ENCODE data around the gene TAS2R43.
"Not testable (repeated sequence)": the region's sequence is repeated elsewhere in the genome, so short reads cannot be mapped to it uniquely, and the experiment has no call there.

Gene TAS2R43, protein sequence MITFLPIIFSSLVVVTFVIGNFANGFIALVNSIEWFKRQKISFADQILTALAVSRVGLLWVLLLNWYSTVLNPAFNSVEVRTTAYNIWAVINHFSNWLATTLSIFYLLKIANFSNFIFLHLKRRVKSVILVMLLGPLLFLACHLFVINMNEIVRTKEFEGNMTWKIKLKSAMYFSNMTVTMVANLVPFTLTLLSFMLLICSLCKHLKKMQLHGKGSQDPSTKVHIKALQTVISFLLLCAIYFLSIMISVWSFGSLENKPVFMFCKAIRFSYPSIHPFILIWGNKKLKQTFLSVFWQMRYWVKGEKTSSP

DNA sequence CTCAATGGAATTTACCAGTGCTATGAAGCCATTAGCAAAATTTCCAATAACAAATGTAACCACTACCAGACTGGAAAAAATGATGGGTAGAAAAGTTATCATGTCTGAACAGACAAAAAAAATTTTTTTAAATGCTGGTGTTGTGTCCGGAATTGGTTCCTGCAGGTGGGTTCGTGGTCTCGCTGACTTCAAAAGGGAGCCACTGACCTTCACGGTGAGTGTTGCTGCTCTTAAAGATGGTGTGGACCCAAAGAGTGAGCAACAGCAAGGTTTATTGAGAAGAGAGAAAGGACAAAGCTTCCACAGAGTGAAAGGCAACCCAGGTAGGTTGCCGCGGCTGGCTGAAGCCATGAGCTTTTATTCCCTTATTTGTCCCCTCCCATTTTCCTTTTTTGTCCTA is at the start of gene TAS2R43:
TAS2R43 (minus strand) TSS at position 186 of the 400 bp plus-strand sequence; CDS start at position 102, 84 bp downstream.
- no peak for DNase-seq

DNA sequence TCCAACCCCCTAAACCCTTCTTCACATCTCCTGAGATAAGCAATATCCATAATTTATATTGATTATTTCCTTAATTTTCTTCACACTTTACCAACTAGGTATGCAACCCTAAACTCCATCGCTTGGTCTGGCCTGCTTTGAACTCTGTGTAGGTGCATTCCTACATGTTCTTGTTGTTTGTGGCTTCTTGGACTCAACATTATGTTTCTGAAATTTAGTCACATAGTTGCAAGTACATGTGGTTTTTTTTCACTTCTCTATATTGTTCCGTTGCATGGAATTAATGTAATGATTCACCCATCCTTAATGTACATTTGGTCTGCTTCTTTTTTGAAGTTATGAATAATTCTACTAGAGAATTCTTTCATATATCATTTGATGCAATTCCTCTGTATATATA is 44.0 kb upstream of the TAS2R43 start:
- peak in 1 of 2 donors; percentile 2 for DNase-seq

DNA sequence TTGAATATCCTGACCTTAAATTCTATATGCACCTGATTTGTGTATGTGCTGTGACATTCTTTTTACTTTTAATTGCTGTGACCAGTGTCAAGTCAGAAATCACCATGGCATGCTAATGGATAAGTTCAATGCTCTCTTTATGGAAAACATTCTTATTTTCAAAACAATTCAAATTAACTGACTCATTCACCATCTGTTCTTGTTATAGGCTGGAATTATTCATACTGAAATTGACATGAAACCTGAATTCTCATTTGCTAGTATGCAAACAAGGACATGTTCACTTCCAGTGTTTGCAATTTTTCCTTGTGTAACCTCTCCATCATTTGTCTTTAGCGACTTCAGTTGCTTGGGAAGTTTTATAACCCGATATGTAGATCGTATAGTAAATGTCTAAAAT is 42.2 kb upstream of the TAS2R43 start, which contains the start of gene TAS2R30:
TAS2R30 (minus strand) TSS at position 340 of the 400 bp plus-strand sequence. CDS start 400 bp downstream, outside the sequence.
- DNase-seq = no peak

DNA sequence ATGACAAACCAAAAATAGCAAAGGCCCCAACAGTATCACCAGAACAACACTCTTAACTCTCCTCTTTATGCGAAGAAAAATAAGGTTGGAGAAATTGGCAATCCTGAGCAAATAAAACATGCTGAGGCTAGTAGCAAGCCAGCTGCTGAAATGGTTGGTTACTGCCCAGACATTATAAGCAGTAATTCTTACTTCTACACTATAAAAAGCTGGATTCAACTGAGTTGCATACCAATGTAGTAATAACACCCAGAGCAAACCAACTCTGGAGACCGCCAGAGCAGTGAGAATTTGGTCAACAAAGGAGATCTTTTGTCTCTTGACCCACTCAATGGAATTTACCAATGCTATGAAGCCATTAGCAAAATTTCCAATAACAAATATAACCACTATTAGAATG is 41.7 kb upstream of the TAS2R43 start:
- no peak for DNase-seq

DNA sequence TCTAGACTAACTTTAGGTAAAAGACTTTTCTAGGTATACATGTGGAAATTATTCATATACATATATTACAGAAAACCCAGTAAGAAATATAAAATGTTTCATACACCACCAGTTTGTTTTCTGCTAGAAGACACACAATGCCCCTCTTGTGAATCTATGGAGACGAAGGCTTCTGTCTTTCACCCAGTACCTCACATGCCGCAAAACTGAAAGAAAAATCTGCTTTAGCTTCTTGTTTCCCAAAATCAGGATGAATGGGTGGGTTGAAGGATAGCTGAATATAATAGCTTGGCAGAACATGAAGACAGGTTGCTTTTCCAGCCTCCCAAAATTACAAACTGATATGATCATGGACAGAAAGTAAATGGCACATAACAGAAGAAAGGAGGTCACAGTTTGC is 41.0 kb upstream of the TAS2R43 start:
- no peak for DNase-seq

DNA sequence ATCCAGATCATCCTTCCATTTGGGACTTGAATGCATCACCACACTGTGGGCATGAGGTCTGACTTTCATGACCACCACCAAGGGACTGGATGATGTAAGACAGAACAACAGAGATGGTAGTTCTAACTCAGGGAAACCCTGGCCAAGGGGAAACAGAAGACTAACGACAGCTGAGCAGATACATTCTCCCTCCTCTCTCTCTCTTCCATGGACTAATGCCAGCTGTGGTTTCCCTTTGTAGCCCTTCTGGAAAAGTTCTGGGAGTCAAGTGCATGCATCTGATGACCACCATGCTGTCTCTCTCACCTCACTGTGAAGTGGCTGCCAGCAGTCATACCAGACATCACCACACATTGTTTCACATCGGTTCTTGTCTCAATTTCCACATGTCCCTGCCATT is 38.9 kb upstream of the TAS2R43 start:
- DNase-seq = no peak

DNA sequence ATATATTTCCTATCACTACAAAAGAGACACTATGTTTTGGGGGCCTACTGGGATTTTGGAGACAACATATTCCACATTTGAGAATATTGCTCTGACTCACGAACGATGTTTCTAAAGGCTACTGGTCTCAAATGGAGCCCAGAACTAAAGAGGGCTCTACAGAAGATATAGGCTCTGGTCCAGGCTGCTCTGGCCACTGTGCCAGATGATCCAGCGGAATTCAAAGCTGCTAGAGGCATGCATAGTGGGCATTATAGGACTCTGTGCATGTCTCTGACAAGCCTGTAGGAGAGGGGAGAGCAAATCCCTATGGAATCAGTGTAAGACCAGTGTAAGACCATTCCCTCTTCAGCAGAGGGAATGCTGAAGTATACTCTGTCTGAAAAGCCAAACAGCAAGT is 38.3 kb upstream of the TAS2R43 start:
- no peak for DNase-seq

DNA sequence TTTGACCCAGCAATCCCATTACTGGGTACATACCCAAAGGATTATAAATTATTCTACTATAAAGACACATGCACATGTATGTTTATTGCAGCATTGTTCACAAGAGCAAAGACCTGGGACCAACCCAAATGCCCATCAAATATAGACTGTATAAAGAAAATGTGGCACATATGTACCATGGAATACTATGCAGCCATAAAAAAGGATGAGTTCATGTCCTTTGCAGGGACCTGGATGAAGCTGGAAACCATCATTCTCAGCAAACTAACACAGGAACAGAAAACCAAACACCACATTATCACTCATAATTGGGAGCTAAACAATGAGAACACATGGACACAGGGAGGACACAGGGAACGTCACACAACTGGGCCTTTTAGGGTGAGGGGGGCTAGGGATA is 22.0 kb upstream of the TAS2R43 start:
- not testable (repeated sequence) for DNase-seq

DNA sequence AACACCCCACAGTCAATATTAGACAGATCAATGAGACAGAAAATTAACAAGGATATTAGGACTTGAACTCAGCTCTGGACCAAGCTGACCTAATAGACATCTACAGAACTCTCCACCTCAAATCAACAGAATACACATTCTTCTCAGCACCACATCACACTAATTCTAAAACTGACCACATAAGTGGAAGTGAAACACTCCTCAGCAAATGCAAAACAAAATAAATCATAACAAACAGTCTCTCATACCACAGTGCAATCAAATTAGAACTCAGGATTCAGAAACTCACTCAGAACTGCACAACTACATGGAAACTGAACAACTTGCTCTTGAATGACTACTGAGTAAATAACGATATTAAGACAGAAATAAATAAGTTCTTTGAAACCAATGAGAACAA is 19.1 kb upstream of the TAS2R43 start:
- DNase-seq = not testable (repeated sequence)

DNA sequence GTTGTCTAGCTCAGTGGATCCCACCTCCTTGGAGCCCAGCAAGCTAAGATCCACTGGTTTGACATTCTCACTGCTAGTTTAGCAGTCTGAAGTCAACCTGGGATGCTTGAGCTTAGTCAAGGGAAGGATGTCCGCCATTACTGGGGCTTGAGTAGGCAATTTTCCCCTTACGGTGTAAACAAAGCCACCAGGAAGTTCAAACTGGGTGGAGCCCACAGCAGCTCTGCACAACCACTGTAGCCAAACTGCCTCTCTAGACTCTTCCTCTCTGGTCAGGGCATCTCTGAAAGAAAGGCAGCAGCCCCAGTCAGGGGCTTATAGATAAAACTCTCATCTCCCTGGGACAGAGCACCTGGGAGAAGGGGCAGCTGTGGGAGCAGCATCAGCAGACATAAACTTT is 16.7 kb upstream of the TAS2R43 start:
- DNase-seq = no peak

DNA sequence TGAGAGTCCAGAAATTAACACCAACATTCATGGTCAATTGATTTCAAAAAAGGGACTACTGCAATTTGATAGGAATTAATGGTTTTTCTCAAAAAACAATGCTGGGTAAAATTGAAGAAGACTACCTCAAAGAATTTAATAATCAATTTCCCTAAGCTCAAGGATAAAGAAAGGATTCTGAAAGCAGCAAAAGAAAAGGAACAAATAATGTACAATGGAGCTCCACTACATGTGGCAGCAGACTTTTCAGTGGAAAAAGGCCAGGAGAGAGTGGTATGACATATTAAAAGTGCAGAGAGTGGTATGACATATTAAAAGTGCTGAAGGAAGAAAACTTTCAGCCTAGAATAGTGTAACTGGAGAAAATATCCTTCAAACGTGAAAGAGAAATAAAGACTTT is 15.6 kb upstream of the TAS2R43 start:
- no peak for DNase-seq

DNA sequence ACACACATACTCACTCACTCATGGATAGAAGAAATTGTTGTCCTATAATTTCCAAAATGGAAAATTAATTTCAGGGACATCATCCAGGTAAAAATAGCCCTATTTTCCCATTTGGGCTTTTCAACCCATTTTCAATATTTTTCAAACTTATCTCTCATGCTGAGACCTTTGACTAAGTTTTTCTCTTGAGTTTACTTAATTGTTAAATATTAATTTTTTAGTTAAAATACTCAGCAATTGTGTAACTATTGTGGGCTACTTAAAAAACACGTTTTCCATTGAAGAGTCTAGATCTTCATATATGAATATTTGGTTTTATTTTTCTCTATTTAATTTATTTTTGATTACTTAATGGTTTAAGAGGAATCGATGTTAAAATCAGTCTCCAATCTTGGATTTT is 14.2 kb upstream of the TAS2R43 start:
- DNase-seq = no peak

DNA sequence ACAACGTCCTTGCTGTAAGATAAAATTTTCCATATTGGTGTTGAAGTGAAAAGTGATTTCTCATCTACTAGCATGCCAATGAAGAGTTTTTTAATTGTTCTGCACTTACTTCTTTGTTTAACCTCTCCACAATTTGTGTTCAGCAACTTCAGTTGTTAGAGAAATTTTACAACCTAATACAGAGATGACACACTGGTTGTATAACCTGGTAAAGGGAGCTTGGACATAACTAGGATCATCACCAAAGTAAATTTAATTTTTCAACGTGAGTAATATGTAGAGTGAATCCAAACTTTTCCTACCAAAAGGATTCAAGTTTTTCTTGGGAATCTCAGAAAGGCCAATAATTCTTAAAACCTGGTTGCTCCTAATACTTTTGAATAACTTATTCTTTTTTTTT is 13.4 kb upstream of the TAS2R43 start:
- no peak for DNase-seq

DNA sequence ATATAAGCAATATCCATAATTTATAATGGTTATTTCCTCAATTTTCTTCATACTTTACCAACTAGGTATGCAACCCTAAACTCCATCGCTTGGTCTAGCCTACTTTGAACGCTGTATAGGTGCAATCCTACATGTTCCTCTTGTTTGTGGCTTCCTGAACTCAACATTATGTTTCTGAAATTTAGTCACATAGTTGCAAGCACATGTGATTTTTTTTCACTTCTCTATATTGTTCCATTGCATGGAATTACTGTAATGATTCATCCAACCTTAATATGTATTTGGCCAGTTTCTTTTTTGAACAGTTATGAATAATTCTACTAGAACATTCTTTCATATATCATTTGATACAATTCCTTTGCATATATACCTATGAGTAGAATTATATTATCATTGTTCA is 2.8 kb upstream of the TAS2R43 start:
- DNase-seq = not testable (repeated sequence)

DNA sequence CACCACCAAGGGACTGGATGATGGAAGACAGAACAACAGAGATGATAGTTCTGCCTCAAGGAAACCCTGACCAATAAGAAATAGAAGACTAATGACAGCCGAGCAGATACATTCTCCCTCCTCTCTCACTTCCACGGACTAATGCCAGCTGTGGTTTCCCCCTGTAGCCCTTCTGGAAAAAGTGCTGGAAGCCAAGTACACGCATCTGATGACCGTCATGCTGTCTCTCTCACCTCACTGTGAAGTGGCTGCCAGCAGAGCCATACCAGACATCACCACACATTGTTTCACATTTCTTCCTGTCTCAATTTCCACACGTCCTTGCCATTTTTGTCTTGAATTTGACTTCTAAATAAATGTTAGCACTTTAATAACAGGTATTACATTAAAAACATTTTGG is 2.9 kb downstream of the TAS2R43 start:
- no peak for DNase-seq

DNA sequence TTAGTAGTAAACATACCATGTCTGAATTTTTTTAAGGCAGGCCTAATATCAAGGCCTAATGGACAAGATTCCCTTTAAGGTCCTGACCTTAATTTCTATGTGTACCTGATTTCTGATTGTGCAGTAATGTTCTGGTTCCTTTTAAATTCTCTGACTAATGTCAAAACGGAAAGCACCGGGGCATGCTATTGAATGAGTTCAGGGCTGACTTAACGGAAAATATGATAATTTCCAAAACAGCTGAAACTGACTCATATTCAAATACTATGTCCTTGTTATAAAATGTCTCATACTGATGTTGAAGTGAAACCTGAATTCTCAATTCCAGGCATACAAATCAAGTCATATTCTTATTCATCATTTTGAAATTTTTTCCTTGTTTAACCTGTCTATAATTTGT is 6.7 kb downstream of the TAS2R43 start:
- peak; percentile 7 to 27 for DNase-seq

DNA sequence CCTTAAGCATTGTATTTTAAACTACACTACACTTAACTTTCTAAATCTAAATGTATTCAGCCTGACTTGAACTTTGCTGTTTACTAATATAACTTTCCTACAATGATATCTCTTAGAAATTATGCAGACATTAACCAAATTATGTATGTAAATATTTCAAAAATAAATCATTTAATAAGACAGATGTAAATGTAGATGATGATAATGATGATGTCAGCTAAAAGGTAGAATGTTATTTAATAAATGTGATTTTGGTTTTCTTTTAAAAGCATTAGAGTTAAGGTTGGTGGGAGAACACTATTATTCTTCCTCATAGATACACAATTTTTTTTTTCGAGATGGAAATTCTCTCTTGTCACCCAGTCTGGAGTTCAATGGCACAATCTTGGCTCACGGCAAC is 10.1 kb downstream of the TAS2R43 start:
- no peak for DNase-seq

DNA sequence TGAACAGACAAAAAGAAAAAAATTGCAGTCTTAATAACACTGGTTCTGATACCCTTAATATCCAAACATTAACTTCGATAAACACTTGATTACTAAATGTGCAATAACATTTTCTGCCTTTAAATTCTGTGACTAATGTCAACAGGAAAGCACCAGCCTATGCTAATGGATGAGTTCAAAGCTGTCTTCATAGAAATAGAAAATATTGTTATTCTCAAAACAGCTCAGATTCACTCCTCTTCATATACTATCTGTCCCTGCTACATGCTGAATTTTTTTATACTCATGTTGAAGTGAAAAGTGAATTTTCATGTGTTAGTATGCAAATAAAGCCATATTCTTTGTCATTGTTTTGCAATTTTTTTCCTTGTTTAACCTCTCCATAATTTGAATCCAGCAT is 13.9 kb downstream of the TAS2R43 start:
- DNase-seq = no peak

DNA sequence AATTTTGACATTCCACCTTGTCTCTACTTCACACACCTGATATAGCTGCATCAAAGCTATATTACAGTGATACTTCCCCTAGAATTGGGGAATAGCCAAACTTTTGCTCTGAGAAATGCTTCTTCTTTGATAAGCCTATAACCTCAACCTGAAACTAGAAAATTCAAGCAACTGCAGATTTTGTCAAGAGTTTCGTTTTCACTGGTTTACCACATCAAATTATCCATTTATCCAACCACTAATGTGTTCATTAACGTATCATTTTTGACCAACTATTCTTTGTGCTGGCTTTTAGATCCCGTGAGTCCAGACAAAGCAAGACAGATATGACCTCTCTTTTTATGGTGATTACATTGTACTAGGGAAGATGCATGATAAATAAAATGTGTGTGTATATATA is 16.5 kb downstream of the TAS2R43 start:
- no peak for DNase-seq

DNA sequence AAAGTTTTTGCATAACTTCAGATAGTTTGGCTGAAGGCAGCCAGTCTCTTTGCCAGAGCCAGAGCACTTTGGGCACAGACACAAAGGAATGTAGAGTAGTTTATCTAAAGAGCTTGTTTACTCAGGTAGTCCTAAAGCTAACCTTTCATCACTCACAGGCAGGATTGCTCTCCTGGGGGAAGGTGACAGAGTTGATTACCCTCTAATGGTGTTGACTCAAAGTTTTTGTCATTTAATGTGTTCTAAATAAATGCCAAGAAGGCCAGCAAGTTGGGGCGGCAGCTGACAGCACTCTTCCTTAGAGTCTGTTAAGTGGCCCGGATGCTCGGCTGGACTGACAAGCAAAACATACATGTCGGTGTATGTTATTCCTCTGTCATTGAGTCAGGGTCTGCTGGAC is 20.7 kb downstream of the TAS2R43 start:
- DNase-seq = no peak

DNA sequence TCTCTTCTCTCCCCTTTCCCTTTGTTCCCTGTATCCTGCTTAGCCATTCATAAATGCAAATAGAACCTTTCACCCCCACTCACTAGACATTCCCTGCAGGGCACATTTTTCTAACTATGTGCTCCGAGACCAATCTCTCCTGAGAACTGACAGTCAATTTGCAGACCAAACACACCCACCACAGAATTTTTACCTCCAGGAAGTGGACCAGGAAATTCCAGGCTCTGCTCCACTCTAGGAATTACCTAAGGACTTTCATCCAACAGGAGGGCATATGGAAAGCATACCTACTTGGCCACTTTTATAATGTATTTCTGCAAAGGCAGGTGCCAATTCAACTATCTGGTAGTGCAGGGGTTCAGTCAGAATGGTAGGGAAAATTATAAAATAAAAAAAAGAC is 21.1 kb downstream of the TAS2R43 start:
- DNase-seq = no peak

DNA sequence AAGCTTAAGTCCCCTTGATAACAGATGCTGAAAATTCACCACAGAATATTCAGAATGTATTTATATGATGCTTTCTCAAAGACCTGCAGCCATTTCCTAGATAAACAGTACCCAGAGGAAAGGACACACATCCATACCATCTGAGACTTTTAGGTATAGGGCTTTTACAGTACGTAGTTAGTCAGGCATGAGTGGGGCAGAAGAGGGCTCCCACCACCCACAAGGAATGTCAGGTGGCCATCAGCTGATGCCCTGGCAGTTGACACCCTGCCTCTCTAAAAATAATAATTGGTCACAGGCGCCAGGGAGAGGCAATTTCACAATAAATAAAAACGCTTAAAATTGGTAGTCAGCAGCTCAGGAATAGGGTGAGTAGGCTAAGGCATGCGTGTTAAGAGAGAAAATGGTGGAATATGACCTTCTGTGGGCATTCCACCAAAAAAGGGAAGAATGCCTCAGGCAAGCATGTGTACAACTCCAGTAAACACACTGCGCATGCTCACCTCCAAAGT is 22.2 kb downstream of the TAS2R43 start:
- DNase-seq = peak in 1 of 2 donors; percentile 3

DNA sequence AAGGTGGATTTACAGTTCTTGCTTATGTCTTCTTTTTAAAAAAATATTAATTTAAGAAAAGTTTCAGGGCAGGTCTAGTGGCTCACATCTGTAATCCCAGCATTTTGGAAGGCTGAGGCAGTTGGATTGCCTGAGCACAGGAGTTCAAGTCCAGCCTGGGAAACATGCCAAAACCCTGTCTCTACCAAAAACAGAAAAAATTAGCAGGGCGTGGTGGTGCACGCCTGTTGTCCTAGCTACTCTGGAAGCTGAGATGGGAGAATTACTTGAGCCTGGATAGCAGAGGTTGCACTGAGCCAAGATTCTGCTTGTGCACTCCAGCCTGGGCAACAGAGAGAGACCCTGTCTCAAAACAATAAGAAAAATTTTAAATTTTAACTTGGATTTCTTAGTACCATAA is 24.6 kb downstream of the TAS2R43 start:
- no peak for DNase-seq

DNA sequence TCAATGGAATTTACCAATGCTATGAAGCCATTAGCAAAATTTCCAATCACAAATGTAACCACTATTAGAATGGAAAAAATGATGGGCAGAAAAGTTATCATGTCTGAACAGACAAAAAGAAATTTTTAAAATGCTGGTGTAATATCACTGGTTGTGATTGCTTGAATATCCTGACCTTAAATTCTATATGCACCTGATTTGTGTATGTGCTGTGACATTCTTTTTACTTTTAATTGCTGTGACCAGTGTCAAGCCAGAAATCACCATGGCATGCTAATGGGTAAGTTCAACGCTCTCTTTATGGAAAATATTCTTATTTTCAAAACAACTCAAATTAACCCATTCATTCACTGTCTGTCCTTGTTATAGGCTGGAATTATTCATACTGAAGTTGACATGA is 29.9 kb downstream of the TAS2R43 start, which contains the start of gene TAS2R46:
TAS2R46 (minus strand) TSS at position 101 of the 400 bp plus-strand sequence; CDS start at position 101, 0 bp downstream.
- not testable (repeated sequence) for DNase-seq

DNA sequence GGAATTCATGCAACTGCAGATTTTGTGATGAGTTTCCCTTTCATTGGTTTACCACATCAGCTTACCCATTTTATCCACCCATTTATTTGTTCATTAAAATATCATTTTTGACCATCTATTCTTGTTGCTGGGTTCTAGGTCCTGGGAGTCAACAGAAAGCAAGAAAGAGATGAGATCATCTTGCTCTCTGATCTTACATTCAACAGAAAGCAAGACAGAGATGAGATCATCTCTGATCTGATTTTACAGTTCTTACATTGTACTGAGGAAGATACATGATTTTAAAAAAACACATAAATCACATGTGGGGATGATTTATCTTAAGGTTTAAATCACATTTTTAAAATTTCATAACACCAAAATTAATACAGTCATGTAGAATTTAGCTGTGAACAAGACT is 32.3 kb downstream of the TAS2R43 start:
- DNase-seq = peak in 1 of 2 donors; percentile 8

Measured in inflammatory macrophage treated with lipopolysaccharide for 1 hour (primary cell).